HG02610 (cell line): Measurements from ENCODE around the gene FUCA2.
"Not testable (repeated sequence)": the region's sequence is repeated elsewhere in the genome, so short reads cannot be mapped to it uniquely, and the experiment has no call there.

Experiments used
- ATAC-seq: cut with Tn5 transposase; IDR thresholded peaks from one replicate; pipeline ENCODE4 v1.9.1; 2021; ENCODE audit warnings: mild to moderate bottlenecking, moderate library complexity; ENCODE audit not compliant: unreplicated experiment

Gene FUCA2

DNA sequence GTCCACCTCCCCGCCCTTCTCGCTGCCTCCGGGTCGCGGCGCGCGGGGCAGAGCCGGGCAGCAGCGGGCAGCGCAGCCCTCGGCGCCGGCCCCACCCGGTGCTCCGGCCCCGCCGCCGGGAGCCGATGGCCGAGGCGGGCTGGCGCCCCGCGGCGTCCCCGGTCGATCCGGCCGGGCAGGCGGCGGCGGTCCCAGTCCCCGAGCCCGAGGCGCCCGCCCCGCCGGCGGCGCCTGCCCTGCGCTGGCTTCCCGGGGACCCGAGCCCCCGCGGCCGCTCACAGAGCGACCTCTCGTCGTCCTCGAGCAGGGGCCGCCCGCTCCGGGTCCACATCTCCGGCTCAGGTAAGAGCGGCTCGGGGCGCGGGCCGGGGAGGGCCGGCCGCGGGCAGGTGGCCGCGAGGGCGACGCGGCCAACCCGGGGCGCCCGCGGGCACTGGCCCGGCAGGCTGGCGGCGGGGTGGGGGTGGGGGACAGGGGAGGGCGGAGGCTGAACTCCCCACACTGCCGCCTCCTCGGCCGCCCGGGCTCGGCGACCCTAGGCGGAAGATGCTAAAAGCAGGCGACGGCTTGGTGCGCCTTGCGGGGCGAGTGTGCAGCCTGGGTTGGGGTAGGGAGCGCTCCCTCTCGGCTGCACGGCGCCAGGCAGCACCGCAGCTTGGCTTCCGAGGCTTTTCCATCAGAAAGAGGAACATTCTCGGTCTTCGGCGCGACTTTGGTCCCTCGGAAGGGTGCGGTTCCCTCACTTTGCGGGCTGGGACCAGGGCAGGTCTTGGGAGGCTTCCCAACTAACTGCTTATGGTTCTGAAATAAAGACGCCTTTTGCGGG lies 25.6 kb upstream of the FUCA2 start:
- peak; percentile 67 for ATAC-seq

DNA sequence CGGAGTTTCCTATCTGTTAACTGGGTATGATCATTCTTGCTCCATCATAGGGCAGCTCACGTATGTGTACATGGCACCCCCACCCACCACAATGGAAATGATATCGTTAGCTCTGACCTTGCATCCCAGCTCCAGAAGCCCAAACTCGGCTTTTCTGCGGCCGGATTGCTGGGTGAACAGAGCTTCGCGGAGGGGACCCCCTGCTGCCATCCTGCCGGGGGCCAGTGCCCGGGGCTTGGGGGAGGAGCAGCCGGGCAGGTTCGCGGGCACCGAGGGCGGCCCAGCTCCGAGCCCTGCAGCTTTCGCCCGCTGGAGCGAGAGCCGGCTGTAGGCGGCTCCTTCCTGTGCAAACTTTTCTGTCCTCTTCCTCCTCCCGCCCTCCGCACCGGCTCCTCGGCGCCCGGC lies 24.9 kb upstream of the FUCA2 start:
- ATAC-seq, result peak; percentile 68

DNA sequence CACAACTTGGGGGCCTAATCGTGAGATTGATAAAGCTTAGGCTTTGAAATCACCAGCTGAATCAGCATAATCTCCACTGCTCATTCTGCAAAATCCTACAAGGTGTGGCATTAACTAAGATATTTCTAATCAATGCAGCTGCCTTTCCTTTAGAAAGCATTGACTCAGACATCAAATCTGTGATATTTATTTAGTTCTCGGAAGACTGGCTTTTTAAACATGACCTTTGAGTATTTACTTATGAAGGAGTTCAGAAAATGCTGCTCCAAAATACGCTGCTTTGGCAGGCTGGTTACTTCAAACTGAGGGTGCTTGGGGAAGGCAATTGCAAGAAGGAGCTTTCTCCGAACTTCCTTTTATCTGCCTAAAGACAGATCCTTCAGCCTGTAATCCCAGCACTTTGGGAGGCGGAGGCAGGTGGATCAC lies 23.7 kb upstream of the FUCA2 start:
- no peak for ATAC-seq

DNA sequence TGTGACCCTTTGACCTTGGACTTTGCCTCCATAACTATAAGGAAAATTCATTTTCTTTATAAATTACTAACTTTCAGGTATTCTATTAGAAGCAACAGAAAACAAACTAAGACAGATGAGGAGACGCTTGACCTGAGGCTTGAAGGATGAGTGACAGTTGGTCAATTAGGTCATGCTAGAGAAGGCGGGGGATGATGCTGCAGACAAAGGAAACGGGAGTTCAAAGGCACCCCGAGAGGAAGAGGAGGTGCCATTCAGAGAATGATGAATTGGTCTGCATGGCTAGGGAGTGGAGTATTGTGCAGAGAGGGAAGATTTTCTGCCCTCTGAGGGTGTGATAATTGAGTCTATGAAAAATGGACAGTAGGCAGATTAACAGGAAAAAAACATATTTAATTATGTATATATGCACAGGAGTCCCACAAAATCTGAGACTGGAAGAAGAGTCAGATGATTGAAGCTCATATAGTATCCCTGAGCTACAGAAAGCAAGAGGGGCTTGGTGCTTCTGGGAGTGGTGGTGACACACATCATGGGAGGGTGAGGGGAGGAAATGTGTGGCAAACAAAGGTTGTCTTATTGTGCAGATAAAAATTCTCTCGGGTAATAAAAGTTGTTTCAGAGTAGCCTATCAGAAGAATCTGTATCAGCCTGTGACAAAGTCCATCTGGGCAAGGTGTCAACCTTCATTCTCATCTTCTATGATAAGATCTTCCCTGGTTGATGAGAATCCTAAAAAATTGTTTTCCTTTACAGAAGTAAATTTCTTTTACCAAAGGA lies 20.4 kb upstream of the FUCA2 start:
- no peak for ATAC-seq

DNA sequence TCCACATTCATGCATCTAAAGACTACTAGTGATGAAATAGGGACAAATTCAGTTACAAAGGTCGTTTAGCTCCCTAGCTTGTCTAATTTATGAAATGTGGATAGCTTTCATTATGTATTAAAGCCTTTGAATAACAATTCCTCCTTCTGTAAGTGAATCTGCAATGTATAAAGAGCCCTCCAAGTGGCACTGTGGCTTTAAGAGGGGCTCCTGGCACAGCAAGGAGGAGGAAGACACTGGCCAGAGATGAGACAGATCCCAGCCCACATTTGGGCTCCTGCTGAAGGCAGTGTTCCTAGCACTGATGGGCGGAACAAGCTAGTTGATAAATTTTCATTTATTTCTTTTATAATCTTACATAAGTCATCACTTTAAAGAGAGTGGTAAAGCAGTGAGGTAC lies 17.6 kb upstream of the FUCA2 start:
- no peak for ATAC-seq

DNA sequence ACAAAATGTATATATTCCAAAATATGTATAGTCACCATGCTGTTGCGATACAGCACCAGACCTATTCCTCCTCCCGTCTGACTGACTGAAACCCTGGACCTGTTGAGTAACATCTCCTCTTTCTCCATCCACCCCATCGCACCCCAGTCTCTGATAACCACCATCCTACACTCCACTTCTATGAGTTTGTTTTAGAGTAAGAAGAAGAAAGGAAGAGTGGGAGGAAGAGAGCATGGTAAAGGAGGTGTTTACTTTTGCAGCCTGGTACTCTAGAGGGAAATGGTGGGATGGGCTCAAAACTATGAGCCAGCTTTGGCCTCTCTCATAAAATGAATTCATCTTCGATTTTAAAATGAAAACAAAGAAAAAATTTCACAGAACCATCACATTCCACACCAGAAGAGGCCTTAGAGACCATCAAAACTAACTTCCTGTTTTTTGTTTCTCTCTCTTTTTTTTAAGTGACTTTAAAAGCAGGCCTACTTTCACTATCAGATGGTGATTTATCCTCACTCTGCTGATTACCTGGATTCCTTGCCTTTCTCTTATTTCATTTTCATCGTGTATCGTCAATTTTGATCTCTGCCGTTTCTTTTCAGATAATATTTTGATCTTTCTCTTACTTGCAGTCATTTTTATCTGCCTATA lies 16.8 kb upstream of the FUCA2 start:
- ATAC-seq, result no peak

DNA sequence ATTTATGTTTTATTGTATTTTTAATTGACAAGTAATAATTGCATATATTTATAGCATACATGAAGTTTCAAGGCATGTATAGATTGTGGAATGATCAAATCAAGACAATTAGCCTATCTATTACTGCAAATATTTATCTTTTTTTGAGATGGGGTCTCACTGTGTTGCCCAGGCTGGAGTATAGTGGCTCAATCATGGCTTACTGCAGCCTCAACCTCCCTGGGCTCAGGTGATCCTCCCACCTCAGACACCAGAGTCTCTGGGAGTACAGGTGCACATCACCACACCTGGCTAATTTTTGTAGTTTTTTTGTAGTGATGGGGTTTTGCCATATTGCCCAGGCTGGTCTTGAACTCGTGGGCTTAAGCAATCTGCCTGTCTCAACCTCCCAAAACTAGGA lies 16.2 kb upstream of the FUCA2 start:
- no peak for ATAC-seq

DNA sequence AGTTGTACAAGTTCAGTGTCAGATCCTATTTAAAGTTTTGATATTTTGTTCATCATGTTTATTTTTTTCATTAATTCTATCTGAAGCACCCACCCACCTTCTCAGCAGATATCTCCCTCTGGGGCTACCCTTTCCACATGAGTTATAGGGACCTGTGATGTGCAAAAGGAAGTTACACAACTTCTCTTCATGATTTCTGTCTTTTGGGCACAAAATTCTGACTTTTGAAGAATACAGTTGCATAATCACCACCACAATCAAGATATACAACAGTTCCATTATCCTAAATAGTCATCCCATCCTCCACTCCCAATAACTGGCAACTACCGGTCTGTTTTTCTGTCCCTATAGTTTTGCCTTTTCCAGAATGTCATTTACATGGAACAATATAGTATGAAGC lies 13.8 kb upstream of the FUCA2 start:
- ATAC-seq, result no peak

DNA sequence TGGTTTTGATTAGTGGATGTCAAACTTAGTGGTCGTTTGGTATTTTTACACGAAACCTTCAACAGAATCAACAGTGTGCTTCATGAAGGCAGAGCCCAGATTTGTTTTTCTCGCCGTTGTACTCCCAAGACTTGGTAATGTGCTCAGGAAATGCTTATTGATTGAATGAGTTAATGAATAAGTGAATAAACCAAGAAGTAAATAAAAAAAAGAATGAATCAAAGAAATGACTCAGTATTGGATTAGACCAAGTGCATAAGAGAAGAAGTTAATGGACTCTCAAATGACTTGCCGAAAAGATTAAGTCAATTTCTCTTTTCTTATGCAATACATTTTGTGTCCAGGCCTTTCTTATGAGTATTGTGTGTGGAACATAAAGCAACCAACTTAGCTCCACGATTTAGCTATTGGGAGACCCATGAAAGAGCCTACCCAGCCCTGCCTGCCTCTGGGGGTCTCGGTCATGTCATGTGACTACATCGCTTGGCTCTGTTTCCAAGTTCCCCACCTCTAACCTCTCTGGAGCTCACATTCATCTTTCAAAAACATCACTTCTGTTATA lies 10.6 kb upstream of the FUCA2 start:
- no peak for ATAC-seq

DNA sequence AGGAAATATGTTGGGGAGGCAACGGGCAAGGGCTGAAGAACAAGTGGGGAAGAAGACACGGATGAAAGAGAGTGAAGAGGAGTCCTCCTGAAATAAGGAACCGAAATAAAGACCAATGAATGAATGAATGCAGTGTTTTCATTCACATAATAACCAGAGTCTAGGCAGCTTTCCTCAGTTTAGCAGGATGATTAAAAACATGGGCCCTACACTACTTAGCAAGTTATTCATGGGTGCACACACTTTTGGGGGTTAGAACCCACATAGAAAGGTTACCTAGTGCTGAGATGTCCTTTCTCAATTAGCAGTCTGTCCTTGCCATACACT lies 5.9 kb upstream of the FUCA2 start:
- no peak for ATAC-seq

DNA sequence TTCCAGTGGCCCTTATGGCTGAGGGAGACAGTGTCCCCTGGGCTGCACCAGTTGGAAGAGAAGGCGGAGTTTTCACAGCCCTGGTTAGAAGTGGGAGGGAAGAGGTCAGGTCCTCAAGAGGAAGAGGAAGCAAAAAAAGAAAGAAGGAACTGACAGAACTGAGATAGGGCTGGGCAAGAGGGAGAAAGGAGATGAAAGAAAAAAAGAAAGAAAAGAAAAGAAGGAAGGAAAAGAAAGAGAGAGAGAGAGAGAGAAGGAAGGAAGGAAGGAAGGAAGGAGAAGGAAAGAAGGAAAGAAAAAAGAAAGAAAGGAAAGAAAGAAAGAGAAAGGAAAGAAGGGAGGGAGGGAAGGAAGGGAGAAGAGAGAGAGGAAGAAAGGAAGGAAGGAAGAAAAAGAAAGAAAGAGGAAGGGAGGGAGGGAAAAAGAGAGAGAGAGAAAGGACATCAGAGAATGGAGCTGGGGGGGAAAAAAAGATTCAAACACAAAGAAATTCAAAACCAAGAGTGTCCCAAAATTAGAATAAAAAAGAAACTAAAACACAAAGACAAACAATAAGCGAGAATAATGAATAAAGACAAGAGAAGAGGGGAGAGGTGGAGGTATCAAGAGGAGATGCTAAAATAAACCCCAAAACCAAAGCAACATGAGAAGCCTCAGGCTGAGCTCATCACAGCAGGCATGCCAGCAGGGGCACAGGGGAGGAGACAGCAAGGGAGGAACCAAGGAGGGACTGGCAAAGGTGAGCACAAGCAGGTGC lies 5.3 kb upstream of the FUCA2 start:
- ATAC-seq, result no peak

DNA sequence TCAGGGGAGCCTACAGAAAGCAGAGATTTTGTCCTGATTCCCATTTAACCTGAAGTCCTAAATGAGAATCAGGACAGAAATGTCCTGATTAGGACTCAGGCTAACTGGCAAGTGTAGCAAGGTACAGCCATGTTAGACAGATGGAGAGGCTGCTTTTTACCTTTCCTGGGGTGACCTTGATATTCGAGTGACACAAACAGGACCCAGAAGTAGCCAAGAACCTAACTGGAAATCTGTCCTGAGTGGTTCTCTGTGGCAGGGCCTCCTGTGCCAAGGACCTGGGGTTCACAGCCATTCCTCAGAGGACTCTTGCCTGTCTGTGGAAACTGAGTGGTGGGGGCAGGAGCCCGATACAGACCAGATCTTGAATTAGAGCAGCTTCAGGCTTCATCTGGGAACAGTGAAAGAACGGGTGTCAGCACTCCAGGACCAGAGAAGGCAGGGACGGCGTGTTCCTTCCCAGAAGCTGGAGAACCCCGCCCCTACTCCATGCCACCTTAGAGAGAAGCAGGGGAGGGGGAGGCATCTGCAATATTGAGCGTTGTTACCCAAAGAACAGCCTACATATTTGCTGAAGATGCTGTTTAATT lies 4.3 kb upstream of the FUCA2 start:
- no peak for ATAC-seq

DNA sequence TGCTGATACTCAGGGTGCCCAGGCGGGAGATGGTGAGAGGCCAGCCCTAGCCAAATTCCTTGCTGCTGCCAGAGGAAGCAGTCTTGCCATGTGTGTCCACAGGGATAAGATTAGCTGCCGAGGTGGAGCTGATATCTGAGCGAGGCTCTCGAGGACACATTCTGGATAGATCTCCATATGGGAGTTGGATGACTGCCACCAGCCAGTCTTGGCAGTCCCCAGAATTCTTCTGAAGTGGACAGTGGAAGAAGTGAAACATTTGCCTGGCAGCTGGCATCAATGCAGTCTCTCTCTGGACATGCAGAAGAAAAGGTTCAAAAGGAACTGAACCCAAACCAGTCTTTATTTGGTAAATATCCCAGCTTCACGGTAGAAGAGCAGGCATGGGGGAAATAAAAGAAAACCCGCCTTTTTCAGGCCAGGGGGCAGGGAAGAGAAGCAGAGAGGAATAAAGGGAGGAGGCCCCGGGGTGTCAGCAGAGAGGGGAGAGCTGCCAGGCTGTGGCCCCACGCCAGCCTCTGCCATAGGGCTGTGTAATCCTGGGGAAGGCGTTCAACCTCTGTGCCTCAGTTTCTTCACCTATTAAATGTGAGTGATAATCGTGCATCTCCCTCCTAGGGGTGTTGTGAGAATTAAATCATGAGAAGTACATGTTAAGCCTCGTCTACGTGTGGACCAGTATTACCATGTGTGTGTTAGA lies 3.7 kb upstream of the FUCA2 start:
- no peak for ATAC-seq

DNA sequence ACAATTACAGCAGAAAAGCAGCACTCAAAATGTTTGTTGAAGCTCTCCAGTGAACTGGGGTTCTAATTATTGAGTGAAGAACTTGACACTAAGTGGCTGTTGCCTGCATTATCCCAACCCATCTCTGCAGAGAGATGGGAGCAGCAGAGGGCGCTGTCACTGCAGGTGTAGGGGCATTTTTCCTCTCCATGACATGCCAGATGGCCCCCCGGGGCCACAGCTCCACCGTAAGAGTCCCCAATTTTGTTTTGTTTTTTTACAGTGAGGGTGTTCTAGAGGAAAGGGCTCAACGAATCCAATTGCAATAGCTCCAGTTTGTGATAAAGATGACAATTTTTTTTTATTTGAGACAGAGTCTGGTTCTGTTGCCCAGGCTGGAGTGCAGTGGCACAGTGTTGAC lies 1.9 kb upstream of the FUCA2 start:
- ATAC-seq, result no peak

DNA sequence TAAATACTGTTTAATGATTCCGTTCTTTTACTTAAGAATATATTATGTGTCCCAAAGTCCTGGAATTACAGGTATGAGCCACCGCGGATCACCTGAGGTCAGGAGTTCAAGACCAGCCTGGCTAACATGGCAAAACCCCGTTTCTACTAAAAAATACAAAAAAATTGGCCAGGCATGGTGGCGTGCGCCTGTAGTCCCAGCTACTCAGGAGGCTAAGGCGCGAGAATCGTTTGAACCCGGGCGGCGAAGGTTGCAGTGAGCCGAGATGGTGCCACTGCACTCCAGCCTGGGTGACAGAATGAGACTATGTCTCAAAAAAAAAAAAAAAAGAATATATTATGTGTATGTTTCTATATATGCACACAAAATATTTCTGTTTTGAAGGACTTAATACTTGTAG lies 1.2 kb downstream of the FUCA2 start:
- ATAC-seq, result not testable (repeated sequence)

DNA sequence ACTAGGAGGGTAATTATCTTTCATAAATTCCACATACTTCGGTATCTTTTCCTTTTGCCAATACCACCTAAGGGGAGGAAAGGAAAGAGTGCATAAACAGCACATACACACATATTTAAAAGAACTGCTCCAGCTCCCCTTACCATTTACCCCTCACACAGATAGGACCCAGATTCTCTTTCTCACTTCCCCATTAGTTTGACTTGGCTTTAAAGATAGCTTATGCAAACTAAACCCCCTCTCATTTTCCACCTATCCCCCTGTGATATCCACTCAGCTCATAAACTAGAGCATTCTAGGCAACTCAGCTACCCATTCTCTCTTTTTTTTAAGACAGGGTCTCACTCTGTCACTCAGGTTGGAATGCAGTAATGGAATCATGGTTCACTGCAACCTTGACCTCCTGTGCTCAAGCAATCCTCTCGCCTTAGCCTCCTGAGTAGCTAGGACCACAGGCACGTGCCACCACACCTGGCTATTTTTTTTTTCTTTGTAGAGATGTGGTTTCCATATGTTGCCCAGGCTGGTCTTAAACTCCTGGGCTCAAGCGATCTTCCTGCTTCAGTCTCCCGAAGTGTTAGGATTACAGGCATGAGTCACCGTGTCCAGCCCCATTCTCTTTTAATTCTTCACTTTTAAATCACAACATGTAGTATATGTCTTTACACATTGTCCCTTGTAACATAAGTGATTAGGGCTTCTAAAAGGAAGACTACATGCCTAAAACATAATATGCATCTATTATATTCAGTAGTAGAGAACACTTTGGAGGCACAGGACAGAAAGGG lies 4.0 kb downstream of the FUCA2 start:
- ATAC-seq, result peak; percentile 26

DNA sequence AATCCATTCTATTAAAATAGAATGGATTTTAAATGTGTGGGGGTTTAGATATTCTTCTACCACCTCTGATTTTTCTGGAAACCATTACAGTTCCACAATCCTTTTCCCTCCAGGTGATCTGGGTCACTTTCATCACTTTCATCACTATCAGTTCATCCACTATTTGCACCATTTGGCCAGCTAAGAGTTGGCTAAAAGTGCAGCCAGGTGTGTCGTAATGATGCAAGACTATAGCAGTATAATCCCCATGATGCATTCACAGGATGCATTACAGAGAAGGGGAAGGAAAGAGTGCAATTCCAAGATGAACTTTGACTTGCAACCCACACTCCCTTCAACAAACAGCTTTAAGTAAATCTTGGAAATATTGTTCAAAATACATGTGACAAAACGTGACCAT lies 4.9 kb downstream of the FUCA2 start:
- no peak for ATAC-seq

DNA sequence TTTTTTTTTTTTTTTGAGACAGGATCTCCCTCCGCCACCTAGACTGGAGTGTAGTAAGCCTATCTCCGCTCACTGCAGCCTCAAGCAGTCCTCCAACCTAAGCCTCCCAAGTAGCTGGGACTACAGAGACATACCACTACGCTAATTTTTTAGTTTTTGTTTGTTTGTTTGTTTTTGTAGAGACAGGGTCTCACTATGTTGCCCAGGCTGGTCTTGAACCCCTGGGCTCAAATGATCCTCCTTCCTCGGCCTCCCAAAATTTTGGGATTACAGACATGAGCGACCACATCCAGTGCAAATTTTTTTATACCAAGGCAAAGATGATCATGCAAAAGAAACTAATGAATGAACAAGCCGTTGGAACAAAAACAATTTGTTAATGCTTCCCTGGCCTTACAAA lies 5.3 kb downstream of the FUCA2 start:
- no peak for ATAC-seq

DNA sequence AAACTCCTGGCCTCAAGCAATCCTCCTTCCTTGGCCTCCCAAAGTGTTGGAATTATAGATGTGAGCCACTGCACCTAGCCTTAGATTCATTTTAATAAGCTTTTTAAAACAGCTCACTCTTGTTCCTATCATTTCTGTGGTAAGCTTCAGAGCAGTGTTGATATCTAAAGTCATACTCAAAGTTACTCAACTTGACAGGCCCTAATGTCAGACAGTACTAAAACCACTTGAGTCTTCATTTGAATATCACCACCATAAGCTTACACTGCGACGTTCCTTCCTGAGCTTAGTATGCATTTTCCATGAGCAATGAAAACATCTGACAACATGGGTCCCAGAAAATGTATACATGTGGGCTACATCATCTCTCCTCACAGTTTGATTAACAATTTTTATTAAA lies 6.0 kb downstream of the FUCA2 start:
- no peak for ATAC-seq
